Heart left ventricle (tissue), 13 donors: Measurements from ENCODE around the gene TUBD1.

Experiments
- CTCF ChIP-seq, 12 donors: fragments of 200-600 bp; sonication (generic) in 4 of 12; IDR thresholded peaks; one replicate each; pipeline versions ENCODE4 v1.5.0 to v1.8.0; 2018 to 2022; ENCODE audit warnings: antibody characterized with exemption in 12 of 12, mild to moderate bottlenecking in 5 of 12
- POLR2A ChIP-seq, 2 donors: fragments of 450-650 bp; IDR thresholded peaks; one replicate each; pipeline ENCODE4 v1.6.1; 2017; ENCODE audit warnings: antibody characterized with exemption in 2 of 2, mild to moderate bottlenecking in 2 of 2, moderate library complexity in 2 of 2
- donor health status: ischemic (EF 13 %, LVEDD 7.1; RV severe dilation, severe dysfunction).
- donor health status: DM: no; HTN: yes; CAD: no.
- donor health status: DM: no; HTN: no; CAD: no.
- donor health status: ischemic (EF 25% LVEDD 6.9; RV normal size, moderate dysfunction).
- donor health status: ischemic (EF 25% LVEDD 5.7; RV mildly dilated, moderate dysfunction).
- donor health status: ischemic (EF 35%, LVEDD 5.7; RV mildly dilated, moderate dysfunction).
- donor health status: nonischemic (EF 11% LVEDD 7.7; RV severe dilation, severe dysfunction).
- donor health status: DM: yes; HTN: yes; CAD: no.
- donor health status: PGD.
- donor health status: ischemic (EF 29% LVEDD 5.4; RV normal size, mild dysfunction).
- donor health status: nonischemic (EF 23%, LVEDD 6.1; RV moderate dilation, normal function).

GRCh38 chr17:59856859-59857794 lies 35.6 kb downstream of the TUBD1 start:
- TF ChIP-seq CTCF (IDR thresholded peaks at IDR 0.05) (no peak), POLR2A (IDR thresholded peaks at IDR 0.05) (no peak)
